Retina (tissue), 1 donor: Measurements from ENCODE around the gene KCTD5.

Source experiments
- DNase-seq: peaks from one replicate; pipeline ENCODE4 v3.0.0-alpha.2; 2016

Gene KCTD5

GRCh38 chr16:2698103-2698870 is 16.0 kb downstream of the KCTD5 start:
- no peak for DNase-seq

GRCh38 chr16:2698965-2699750 is 16.8 kb downstream of the KCTD5 start:
- no peak for DNase-seq

GRCh38 chr16:2699791-2700600 is 17.7 kb downstream of the KCTD5 start:
- DNase-seq = no peak

GRCh38 chr16:2700786-2701185 is 18.5 kb downstream of the KCTD5 start:
- DNase-seq = no peak

GRCh38 chr16:2701272-2701671 is 18.9 kb downstream of the KCTD5 start:
- DNase-seq = no peak

GRCh38 chr16:2701713-2702437 is 19.6 kb downstream of the KCTD5 start:
- no peak for DNase-seq

GRCh38 chr16:2702438-2702825 is 20.1 kb downstream of the KCTD5 start:
- DNase-seq = no peak

- DNase-seq = no peak
Observed at GRCh38 chr16:2702871-2703745, 20.8 kb downstream of the KCTD5 start.

- DNase-seq = no peak
Observed at GRCh38 chr16:2704166-2704982, 22.1 kb downstream of the KCTD5 start.

- no peak for DNase-seq
Observed at GRCh38 chr16:2704983-2705275, 22.6 kb downstream of the KCTD5 start.

- DNase-seq = no peak
Observed at GRCh38 chr16:2705351-2705750, 23.0 kb downstream of the KCTD5 start.

- DNase-seq = no peak
Observed at GRCh38 chr16:2706085-2706484, 23.8 kb downstream of the KCTD5 start.

- no peak for DNase-seq
Observed at GRCh38 chr16:2706611-2707311, 24.4 kb downstream of the KCTD5 start.

- DNase-seq = no peak
Observed at GRCh38 chr16:2707368-2708289, 25.3 kb downstream of the KCTD5 start.

GRCh38 chr16:2708290-2708639 is 25.9 kb downstream of the KCTD5 start:
- DNase-seq = no peak

GRCh38 chr16:2708955-2709587 is 26.7 kb downstream of the KCTD5 start:
- DNase-seq = no peak

- DNase-seq = no peak
Observed at GRCh38 chr16:2709588-2709984, 27.3 kb downstream of the KCTD5 start.

- no peak for DNase-seq
Observed at GRCh38 chr16:2710021-2710710, 27.8 kb downstream of the KCTD5 start.
